IMR-90 (cell line): ENCODE results near the gene PRR9. TPM values are rescaled to one million over a fixed set of nuclear protein-coding genes. Genes with fewer than 3 reads are reported as not detected.

Experiments used
- ATAC-seq: fragments of 200-7000 bp; cut with Tn5 transposase; 2 replicates; pipeline ENCODE4 v1.9.1; 2020; ENCODE audit warnings: low read depth, mild to moderate bottlenecking, moderate library complexity
- BruUV-seq: library from RNA; stranded (reverse); fragments of 400-500 nt; replicated peaks from 2 replicates; lab custom pipeline; 2021; lab: Mats Ljungman, UMichigan
- CTCF ChIA-PET: fragments of 300-600 bp; formaldehyde crosslinking; extraction: SDS; loops from one replicate; lab custom pipeline; 2021; ENCODE audit warnings: antibody characterized with exemption; lab: Yijun Ruan, JAX
- POLR2A ChIA-PET: fragments of 300-600 bp; sonication (Branson Sonifier 250); formaldehyde crosslinking; loops from one replicate; lab custom pipeline; 2022; ENCODE audit warnings: antibody characterized with exemption; ENCODE audit not compliant: unreplicated experiment; lab: Charles Lee
- DNase-seq: peaks from one replicate; pipeline ENCODE4 v3.0.0; 2013
- H2AFZ ChIP-seq: replicated peaks from 2 replicates; pipeline ENCODE3; 2013; ENCODE audit warnings: low read length, mild to moderate bottlenecking; ENCODE audit not compliant: poor library complexity
- H2AK5ac ChIP-seq: 2 replicates; pipeline ENCODE4 v1.6.1; 2013; ENCODE audit warnings: low read depth, low read length, inconsistent platforms
- H2AK9ac ChIP-seq: replicated peaks from 2 replicates; pipeline ENCODE3; 2013; ENCODE audit warnings: mild to moderate bottlenecking, low read depth, low read length, moderate library complexity; ENCODE audit not compliant: poor library complexity
- H2BK120ac ChIP-seq: 2 replicates; pipeline ENCODE4 v1.6.1; 2013; ENCODE audit warnings: low read depth, low read length, inconsistent platforms
- H2BK15ac ChIP-seq: 3 replicates; pipeline ENCODE4 v1.6.1; 2013; ENCODE audit warnings: low read depth, low read length, inconsistent platforms
- H2BK20ac ChIP-seq: 2 replicates; pipeline ENCODE4 v1.6.1; 2013; ENCODE audit warnings: low read depth, mild to moderate bottlenecking, inconsistent platforms, low read length, moderate library complexity
- H2BK5ac ChIP-seq: 2 replicates; pipeline ENCODE4 v1.6.1; 2013; ENCODE audit warnings: mild to moderate bottlenecking, low read depth, low read length, inconsistent platforms; ENCODE audit not compliant: poor library complexity, severe bottlenecking
- H3K14ac ChIP-seq: replicated peaks from 2 replicates; pipeline ENCODE4 v1.6.1; 2013; ENCODE audit warnings: low read depth, low read length, inconsistent platforms
- H3K18ac ChIP-seq: 2 replicates; pipeline ENCODE4 v1.6.1; 2013; ENCODE audit warnings: low read depth, low read length, control low read depth
- H3K23ac ChIP-seq: 2 replicates; pipeline ENCODE4 v1.6.1; 2013; ENCODE audit warnings: low read depth, low read length, inconsistent platforms
- H3K27ac ChIP-seq: 2 replicates; pipeline ENCODE4 v1.5.1; 2013; ENCODE audit warnings: mild to moderate bottlenecking, control low read depth, low read length; ENCODE audit not compliant: insufficient read depth
- H3K27me3 ChIP-seq: 2 replicates; pipeline ENCODE4 v1.6.1; 2013; ENCODE audit warnings: low read length; ENCODE audit not compliant: control insufficient read depth, insufficient read depth
- H3K36me3 ChIP-seq: 2 replicates; pipeline ENCODE4 v1.6.1; 2013; ENCODE audit warnings: low read length, mixed read lengths; ENCODE audit not compliant: control insufficient read depth, insufficient read depth
- H3K4ac ChIP-seq: 2 replicates; pipeline ENCODE4 v1.6.1; 2013; ENCODE audit warnings: low read depth, low read length, inconsistent platforms
- H3K4me1 ChIP-seq: 2 replicates; pipeline ENCODE4 v1.6.1; 2013; ENCODE audit warnings: low read length, mixed read lengths; ENCODE audit not compliant: control insufficient read depth, insufficient read depth
- H3K4me2 ChIP-seq: 2 replicates; pipeline ENCODE4 v1.6.1; 2013; ENCODE audit warnings: low read depth, mild to moderate bottlenecking, control low read depth, low read length, moderate library complexity
- H3K4me3 ChIP-seq: 2 replicates; pipeline ENCODE4 v1.5.1; 2013; ENCODE audit warnings: low read depth, mild to moderate bottlenecking, control low read depth, low read length, moderate library complexity; ENCODE audit not compliant: insufficient read depth
- H3K56ac ChIP-seq: 2 replicates; pipeline ENCODE4 v1.6.1; 2013; ENCODE audit warnings: low read length, inconsistent platforms; ENCODE audit not compliant: insufficient read depth; ENCODE audit errors: extremely low read depth
- H3K79me1 ChIP-seq, 2 experiments: 2 replicates each; pipeline ENCODE4 v1.6.1; 2013; ENCODE audit warnings: low read length in 2 of 2, inconsistent platforms in 1 of 2, low read depth in 1 of 2
- H3K9ac ChIP-seq: 2 replicates; pipeline ENCODE4 v1.6.1; 2013; ENCODE audit warnings: low read depth, low read length, control low read depth
- H3K9me1 ChIP-seq: 2 replicates; pipeline ENCODE4 v1.6.1; 2013; ENCODE audit warnings: low read length, inconsistent platforms; ENCODE audit not compliant: insufficient read depth
- H3K9me3 ChIP-seq: 2 replicates; pipeline ENCODE4 v1.6.1; 2013; ENCODE audit warnings: low read length; ENCODE audit not compliant: control insufficient read depth, insufficient read depth
- H4K20me1 ChIP-seq: 2 replicates; pipeline ENCODE4 v1.6.1; 2013; ENCODE audit warnings: low read length, inconsistent platforms; ENCODE audit not compliant: insufficient read depth
- H4K5ac ChIP-seq: 2 replicates; pipeline ENCODE4 v1.6.1; 2013; ENCODE audit warnings: mild to moderate bottlenecking, low read depth, low read length, control low read depth
- H4K8ac ChIP-seq, 2 experiments: 2 replicates each; pipeline ENCODE4 v1.6.1; 2013; ENCODE audit warnings: low read depth in 2 of 2, low read length in 2 of 2, control low read depth in 1 of 2, inconsistent platforms in 1 of 2
- H4K91ac ChIP-seq: 2 replicates; pipeline ENCODE4 v1.6.1; 2013; ENCODE audit warnings: low read depth, low read length, inconsistent platforms; ENCODE audit not compliant: insufficient read depth
- CEBPB ChIP-seq: IDR thresholded peaks from 2 replicates; pipeline ENCODE4 v1.6.1; 2012; ENCODE audit warnings: low read depth, low read length, improper control_type of control experiment
- CHD1 ChIP-seq: IDR thresholded peaks from 2 replicates; pipeline ENCODE4 v1.6.1; 2012; ENCODE audit warnings: low read depth, low read length, improper control_type of control experiment
- FOS ChIP-seq: fragments of 150-350 bp; IDR thresholded peaks from 2 replicates; pipeline ENCODE4 v1.6.1; 2016; ENCODE audit warnings: low read depth, low read length
- MAFK ChIP-seq: IDR thresholded peaks from 2 replicates; pipeline ENCODE4 v1.6.1; 2012; ENCODE audit warnings: low read depth, low read length, improper control_type of control experiment
- MAZ ChIP-seq: IDR thresholded peaks from 2 replicates; pipeline ENCODE4 v1.6.1; 2012; ENCODE audit warnings: low read depth, mild to moderate bottlenecking, low read length, improper control_type of control experiment, moderate library complexity, borderline replicate concordance
- POLR2A ChIP-seq: IDR thresholded peaks from 2 replicates; pipeline ENCODE4 v1.6.1; 2012; ENCODE audit warnings: mild to moderate bottlenecking, low read depth, low read length
- RCOR1 ChIP-seq: IDR thresholded peaks from 2 replicates; pipeline ENCODE4 v1.6.1; 2012; ENCODE audit warnings: mild to moderate bottlenecking, low read length, improper control_type of control experiment; ENCODE audit not compliant: insufficient replicate concordance
- RFX5 ChIP-seq: IDR thresholded peaks from 2 replicates; pipeline ENCODE4 v1.8.0; 2012; ENCODE audit warnings: low read depth, mild to moderate bottlenecking, low read length, moderate library complexity
- WGBS, 2 experiments: methylation state at CpG; one replicate each; pipeline versions ENCODE4 v1.1.5 to v1.1.7; 2013; ENCODE audit warnings: missing lambda C conversion rate in 2 of 2; ENCODE audit not compliant: insufficient read length in 1 of 2; ENCODE audit errors: extremely low coverage in 2 of 2; 5-methylcytosine and 5-hydroxymethylcytosine counted together
- dilution Hi-C: fragments of 300-500 bp; cut with HindIII; formaldehyde crosslinking; loops from one replicate; pipeline ENCODE4 v1.14.3; 2018; ENCODE audit warnings: low sequenced_read_pairs; ENCODE audit not compliant: unreplicated experiment
- in situ Hi-C: fragments of 300-500 bp; cut with MboI; formaldehyde crosslinking; loops from 3 replicates; pipeline ENCODE4 v1.14.3; 2019; ENCODE audit warnings: low sequenced_read_pairs, inconsistent platforms, mixed read lengths
- intact Hi-C: fragments of 100-400 bp; cut with micrococcal nuclease; formaldehyde crosslinking; loops from 2 replicates; pipeline ENCODE4 v1.10.0; 2022
- polyA plus RNA-seq, 3 experiments: library from polyadenylated mRNA; depleted of rRNA; stranded (reverse); fragments of >200 nt; gene quantifications; 2 replicates each; pipeline ENCODE4 v1.2.3, GENCODE V29; 2012; ENCODE audit warnings: low replicate concordance in 1 of 3
- total RNA-seq: library from RNA; depleted of rRNA; stranded (reverse); fragments of >200 nt; gene quantifications from 2 replicates; pipeline ENCODE4 v1.2.3, GENCODE V29; 2012
- TF ChIP-seq, protein P1 (sequence below): conservative IDR thresholded peaks from 2 replicates; pipeline ENCODE4 v1.5.1; 2012; ENCODE audit warnings: mild to moderate bottlenecking, low read depth, low read length, improper control_type of control experiment
- TF ChIP-seq, protein P2 (sequence below): fragments of 150-350 bp; IDR thresholded peaks from 2 replicates; pipeline ENCODE4 v1.6.1; 2016; ENCODE audit warnings: low read depth, mild to moderate bottlenecking, low read length, moderate library complexity, borderline replicate concordance
- TF ChIP-seq, protein P3 (sequence below): fragments of 150-350 bp; IDR thresholded peaks from 2 replicates; pipeline ENCODE4 v1.6.1; 2017; ENCODE audit warnings: mild to moderate bottlenecking, antibody characterized with exemption, low read length, low read depth

Gene PRR9
- total and polyA plus RNA-seq, 2 of the 4 experiments (the other 2 are of a cell fraction) = not detected

GRCh38 chr1:153180556-153180955 lies 36.8 kb upstream of the PRR9 start:
- H2BK15ac ChIP-seq = no peak overlapping the region
- TF ChIP-seq MAFK = no peak
- TF ChIP-seq MAZ = no peak
- TF ChIP-seq FOS = no peak
- no peak for TF ChIP-seq CEBPB
- TF ChIP-seq, protein P1, sequence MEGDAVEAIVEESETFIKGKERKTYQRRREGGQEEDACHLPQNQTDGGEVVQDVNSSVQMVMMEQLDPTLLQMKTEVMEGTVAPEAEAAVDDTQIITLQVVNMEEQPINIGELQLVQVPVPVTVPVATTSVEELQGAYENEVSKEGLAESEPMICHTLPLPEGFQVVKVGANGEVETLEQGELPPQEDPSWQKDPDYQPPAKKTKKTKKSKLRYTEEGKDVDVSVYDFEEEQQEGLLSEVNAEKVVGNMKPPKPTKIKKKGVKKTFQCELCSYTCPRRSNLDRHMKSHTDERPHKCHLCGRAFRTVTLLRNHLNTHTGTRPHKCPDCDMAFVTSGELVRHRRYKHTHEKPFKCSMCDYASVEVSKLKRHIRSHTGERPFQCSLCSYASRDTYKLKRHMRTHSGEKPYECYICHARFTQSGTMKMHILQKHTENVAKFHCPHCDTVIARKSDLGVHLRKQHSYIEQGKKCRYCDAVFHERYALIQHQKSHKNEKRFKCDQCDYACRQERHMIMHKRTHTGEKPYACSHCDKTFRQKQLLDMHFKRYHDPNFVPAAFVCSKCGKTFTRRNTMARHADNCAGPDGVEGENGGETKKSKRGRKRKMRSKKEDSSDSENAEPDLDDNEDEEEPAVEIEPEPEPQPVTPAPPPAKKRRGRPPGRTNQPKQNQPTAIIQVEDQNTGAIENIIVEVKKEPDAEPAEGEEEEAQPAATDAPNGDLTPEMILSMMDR = no peak
- no peak for TF ChIP-seq CHD1
- TF ChIP-seq, protein P2, sequence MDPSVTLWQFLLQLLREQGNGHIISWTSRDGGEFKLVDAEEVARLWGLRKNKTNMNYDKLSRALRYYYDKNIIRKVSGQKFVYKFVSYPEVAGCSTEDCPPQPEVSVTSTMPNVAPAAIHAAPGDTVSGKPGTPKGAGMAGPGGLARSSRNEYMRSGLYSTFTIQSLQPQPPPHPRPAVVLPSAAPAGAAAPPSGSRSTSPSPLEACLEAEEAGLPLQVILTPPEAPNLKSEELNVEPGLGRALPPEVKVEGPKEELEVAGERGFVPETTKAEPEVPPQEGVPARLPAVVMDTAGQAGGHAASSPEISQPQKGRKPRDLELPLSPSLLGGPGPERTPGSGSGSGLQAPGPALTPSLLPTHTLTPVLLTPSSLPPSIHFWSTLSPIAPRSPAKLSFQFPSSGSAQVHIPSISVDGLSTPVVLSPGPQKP = no peak
- no peak for TF ChIP-seq RCOR1
- no peak for TF ChIP-seq POLR2A
- TF ChIP-seq RFX5 = no peak
- TF ChIP-seq, protein P3, sequence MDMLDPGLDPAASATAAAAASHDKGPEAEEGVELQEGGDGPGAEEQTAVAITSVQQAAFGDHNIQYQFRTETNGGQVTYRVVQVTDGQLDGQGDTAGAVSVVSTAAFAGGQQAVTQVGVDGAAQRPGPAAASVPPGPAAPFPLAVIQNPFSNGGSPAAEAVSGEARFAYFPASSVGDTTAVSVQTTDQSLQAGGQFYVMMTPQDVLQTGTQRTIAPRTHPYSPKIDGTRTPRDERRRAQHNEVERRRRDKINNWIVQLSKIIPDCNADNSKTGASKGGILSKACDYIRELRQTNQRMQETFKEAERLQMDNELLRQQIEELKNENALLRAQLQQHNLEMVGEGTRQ = no peak
- H4K5ac ChIP-seq = no peak overlapping the region
- H3K9me1 ChIP-seq = no peaks in the 10 kb centered on the region
- ChIA-PET CTCF (no interaction called here), POLR2A (no interaction called here)
- H3K4me1 ChIP-seq = no peaks in the 10 kb centered on the region
- H2AK5ac ChIP-seq = no peak overlapping the region
- no CpG with 5 or more reads among the region's 4 CpGs for WGBS, 2 experiments
- no peaks in the 10 kb centered on the region for H3K79me1 ChIP-seq
- no peak overlapping the region for H3K4ac ChIP-seq
- no peak overlapping the region for H2AK9ac ChIP-seq
- no peak overlapping the region for H2AFZ ChIP-seq
- no peak overlapping the region for H4K91ac ChIP-seq
- no TSS peak for BruUV-seq
- no peak overlapping the region for H3K56ac ChIP-seq
- H3K18ac ChIP-seq = no peak overlapping the region
- no peak overlapping the region for H3K23ac ChIP-seq
- no peak overlapping the region for H3K27ac ChIP-seq
- no peak overlapping the region for H2BK120ac ChIP-seq
- in situ Hi-C loops = no loop called here
- no peak overlapping the region for H3K4me2 ChIP-seq
- no peaks in the 10 kb centered on the region for H4K20me1 ChIP-seq
- H2BK5ac ChIP-seq = no peak overlapping the region
- no peak overlapping the region for H4K8ac ChIP-seq
- H3K36me3 ChIP-seq = no peaks in the 10 kb centered on the region
- no peak overlapping the region for H3K4me3 ChIP-seq
- H3K9ac ChIP-seq = no peak overlapping the region
- dilution Hi-C loops = no loop called here
- H3K9me3 ChIP-seq = no peaks in the 10 kb centered on the region
- H3K14ac ChIP-seq = no peak overlapping the region
- DNase-seq = no peak
- H3K27me3 ChIP-seq = no peaks in the 10 kb centered on the region
- ATAC-seq = no peak
- H2BK20ac ChIP-seq = no peak overlapping the region
- intact Hi-C loops = no loop called here
